ENCODE data around the gene HOXC11.

HOXC11 gene

GRCh38 chr12:53944209-53944608 lies 28.7 kb upstream of the HOXC11 start:
- no peak for DNase-seq

DNA sequence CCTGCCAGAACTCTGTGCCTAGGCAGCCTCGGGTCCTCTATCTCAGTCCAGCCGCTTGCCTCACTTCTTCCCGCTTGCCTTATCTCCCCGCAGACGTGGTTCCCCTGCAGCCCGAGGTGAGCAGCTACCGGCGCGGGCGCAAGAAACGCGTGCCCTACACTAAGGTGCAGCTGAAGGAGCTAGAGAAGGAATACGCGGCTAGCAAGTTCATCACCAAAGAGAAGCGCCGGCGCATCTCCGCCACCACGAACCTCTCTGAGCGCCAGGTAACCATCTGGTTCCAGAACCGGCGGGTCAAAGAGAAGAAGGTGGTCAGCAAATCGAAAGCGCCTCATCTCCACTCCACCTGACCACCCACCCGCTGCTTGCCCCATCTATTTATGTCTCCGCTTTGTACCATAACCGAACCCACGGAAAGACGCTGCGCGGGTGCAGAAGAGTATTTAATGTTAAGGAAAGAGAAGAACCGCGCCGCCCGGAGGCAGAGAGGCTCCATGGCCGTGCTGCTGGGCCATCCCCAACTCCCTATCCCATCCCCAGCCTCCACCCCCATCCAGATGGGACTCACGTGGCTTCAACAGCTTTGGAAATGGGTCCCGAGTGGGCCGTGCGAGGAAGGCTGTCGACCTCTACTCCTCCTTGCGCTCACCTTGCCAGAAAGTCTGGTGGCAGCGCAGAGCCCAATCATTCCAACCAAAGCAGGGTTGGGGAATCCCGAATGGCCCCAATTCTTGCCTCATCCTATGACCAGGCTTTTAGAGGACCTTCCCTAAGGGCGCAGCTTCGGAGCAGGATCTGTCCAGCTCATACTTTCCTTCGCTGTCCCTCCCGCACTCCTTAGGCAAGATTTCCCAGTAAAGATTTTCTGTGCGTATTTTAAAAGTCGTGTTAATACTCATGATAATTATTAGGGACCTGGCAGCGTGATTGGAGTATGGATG lies 27.7 kb upstream of the HOXC11 start:
- no peak for DNase-seq

DNA sequence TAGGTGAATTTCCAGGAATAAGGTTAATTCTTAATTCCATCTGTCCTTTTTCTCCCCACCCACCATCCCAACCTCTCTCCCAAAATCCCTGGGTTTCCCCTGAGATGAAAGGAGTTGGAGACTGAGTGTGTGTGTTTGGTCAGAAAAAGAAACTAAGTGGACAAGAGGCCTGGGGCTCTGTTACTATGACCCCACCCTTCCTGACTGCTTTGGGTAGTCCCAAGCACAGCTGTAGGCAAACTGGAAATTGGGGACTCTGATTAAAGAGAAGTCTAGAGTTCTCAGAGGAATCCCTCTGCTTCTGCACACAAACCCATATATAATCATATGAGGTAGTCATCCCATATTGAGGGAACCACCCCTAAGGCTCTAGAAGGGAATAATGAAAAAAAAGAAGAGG lies 25.2 kb upstream of the HOXC11 start:
- no peak for DNase-seq

GRCh38 chr12:53948650-53949593 lies 24.0 kb upstream of the HOXC11 start:
- no peak for DNase-seq

GRCh38 chr12:53949631-53950436 lies 23.1 kb upstream of the HOXC11 start:
- no peak for DNase-seq

DNA sequence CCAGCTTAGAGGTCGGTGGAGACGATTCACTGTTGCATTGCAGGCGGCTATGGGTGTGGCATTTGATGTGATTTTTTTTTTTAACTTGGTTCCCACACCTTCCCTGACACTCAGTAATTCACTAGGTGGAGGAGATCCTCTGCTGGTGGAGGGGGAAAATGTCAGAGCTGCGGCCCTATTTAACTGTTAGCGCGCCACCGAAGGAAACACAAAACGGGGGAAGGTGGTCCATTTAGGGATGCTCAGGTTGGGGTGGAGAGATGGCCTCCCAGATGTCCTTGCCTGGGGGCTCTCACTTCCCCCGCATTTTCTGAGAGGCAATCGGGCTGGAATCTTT lies 22.5 kb upstream of the HOXC11 start:
- no peak for DNase-seq

DNA sequence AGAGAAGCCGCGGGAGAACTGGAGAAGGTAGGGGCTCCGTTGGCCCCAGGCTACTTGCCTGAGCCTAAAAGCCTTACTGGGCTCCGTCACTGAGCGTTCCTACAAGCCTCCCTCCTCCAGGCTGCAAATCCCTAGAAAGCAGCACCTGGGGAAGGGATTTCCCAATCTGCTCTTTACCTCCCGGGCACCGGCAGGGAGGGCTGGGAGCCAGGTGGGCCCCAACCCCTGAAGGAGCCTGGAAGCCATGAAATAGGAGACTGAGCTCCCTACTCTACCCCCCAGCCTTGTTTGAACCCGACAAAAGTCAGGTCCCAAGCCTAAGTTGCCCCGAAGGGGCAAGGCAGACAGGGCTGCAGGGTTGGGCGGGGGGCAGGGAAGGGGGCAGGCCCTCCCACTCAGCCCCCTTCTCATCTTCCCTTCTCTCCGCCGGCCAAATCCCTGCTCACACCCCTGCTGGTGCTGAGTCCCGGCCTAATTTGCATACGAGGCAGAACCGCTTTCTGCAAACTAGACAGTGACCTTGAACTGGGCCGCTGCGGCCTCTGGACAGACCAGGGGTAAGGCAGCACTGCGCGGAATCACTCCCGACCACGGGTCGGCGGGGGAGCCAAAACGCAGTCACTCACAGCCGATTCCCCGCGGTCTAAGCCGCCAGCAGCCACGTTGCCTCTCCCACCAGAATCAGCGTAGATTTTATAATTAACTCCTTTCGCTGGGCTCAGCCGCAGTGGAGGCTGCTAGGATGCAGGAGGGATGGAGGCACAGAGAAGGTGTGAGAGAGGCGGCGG lies 21.9 kb upstream of the HOXC11 start:
- no peak for DNase-seq

GRCh38 chr12:53951577-53952334 lies 21.2 kb upstream of the HOXC11 start:
- DNase-seq, result no peak

- DNase-seq, result no peak
These were observed 20.6 kb upstream of the HOXC11 start for GRCh38 chr12:53952335-53952694.

DNA sequence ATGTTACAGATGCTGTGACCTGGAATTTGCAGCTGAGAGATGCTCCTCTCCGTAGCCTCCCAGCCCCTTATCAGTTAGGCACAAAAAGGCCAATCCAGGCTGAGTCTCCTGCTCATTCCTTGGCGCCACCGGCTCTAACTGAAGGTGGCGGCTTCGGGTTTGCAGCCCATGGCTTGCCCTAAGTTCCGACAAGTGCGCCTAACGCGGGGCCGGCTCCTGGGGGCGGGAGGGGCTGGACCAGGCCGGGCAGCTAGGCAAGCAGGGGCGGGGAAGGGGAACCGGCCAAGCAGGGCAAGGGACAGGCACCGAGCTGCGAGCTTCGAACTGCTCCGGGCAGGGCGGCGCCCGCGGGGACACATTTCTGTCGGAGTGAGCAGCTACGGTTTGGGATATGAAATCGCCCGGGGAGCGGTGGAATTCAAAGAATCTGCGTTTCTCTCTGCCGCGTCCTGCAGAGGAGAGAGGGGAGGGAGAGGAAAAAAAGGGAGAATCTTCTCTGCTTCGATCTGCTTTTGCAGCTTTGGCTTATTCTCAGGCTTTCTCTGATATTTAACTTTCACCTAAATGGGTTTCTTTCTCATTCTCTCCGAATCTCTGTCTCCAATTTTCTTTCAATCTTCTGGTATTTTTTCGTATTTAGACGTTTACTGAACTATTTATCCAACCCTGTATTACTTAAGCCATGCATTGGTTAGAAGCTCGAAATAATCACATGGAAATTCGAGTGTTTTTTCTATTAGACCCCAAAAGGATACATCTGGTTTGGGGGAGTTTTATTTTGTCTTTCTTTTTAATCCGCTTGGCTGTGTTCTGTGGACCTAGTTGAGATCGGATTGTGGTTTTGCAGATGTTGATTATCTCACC lies 19.8 kb upstream of the HOXC11 start:
- DNase-seq, result no peak

GRCh38 chr12:53953831-53954693 lies 18.9 kb upstream of the HOXC11 start:
- DNase-seq, result no peak

DNA sequence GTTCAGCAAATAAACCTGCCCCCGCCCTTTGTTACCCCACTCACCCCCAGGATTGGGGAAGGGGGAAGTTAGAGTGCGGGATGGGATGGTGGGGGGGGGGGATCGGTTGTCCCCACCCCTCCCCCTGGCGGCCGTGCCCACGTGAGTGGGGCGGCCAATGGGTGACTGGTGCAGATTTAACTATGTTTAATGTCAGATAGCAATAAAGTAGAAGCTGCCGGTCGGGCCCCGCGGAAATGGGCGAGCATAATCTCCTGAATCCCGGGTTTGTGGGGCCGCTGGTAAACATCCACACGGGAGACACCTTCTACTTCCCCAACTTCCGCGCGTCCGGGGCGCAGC lies 18.3 kb upstream of the HOXC11 start, which contains the start of gene HOXC12:
TSS of gene HOXC12 (plus strand) at position 210 of the 342 bp plus-strand sequence. CDS start at position 237, 27 bp downstream.
- DNase-seq, result no peak

DNA sequence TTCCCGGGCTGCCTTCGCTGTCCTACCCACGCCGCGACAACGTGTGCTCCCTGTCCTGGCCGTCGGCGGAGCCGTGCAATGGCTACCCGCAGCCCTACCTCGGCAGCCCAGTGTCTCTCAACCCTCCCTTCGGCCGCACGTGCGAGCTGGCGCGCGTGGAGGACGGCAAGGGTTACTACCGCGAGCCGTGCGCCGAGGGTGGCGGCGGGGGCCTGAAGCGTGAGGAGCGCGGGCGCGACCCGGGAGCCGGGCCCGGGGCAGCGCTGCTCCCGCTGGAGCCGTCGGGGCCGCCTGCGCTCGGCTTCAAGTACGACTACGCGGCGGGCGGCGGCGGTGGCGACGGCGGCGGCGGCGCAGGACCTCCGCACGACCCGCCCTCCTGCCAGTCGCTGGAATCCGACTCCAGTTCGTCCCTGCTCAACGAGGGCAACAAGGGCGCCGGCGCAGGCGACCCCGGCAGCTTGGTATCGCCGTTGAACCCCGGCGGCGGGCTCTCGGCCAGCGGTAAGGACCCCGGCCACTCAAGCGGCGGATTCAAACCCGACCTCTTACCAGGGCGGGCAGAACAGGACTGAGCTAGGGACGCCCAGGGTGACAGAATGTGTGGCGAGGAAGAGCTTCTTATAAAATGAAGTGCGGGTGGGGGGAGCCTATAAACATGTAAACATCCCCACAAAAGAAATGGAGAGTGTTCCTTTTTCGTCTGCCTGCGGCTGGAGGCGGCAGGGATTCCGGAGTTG lies 17.7 kb upstream of the HOXC11 start:
- no peak for DNase-seq

DNA sequence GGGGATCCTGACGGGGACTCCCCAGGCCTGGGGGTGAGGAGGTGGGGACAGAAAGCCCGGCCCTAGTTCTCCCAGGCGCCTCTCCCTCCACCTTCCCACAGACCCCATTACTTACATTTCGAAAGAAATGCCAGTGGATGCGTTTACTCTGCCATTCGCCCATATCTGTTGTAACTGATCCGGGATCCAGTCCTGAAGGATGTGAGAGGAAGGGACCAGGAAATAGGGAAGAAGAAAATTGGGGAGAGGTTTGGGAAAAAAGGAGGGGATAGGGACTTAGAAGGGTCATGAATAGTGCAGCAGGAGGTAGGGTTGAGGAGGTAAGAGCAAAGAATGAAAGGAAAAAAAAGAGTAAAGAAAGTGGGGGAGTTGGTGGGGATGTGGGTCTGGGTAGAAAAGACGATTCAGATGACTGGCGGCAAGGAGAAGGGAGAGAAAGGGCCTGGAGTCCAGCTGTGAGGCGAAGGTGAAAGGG lies 17.1 kb upstream of the HOXC11 start:
- no peak for DNase-seq

DNA sequence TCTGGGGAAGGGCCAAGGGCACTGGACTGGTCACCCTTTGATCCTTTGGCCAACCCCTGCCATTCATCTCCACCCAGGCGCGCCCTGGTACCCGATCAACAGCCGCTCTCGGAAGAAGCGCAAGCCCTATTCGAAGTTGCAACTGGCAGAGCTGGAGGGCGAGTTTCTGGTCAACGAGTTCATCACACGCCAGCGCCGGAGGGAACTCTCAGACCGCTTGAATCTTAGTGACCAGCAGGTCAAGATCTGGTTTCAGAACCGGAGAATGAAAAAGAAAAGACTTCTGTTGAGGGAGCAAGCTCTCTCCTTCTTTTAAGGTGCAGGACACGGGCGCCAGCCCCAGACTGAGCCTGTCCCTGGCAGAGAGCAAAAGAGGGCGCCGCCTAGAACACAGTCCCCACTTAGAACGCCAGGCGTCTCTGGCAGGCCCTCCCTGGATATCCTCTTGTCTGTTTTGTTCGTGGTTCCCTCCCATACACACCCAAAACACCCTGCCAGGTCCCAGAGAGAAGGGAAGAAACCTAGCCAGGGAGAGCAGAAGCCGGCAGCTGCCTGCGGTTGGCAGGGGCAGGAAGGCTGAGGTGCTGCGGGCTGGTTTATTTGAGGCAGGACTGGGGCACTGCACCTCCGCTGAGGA lies 16.6 kb upstream of the HOXC11 start:
- no peak for DNase-seq

DNA sequence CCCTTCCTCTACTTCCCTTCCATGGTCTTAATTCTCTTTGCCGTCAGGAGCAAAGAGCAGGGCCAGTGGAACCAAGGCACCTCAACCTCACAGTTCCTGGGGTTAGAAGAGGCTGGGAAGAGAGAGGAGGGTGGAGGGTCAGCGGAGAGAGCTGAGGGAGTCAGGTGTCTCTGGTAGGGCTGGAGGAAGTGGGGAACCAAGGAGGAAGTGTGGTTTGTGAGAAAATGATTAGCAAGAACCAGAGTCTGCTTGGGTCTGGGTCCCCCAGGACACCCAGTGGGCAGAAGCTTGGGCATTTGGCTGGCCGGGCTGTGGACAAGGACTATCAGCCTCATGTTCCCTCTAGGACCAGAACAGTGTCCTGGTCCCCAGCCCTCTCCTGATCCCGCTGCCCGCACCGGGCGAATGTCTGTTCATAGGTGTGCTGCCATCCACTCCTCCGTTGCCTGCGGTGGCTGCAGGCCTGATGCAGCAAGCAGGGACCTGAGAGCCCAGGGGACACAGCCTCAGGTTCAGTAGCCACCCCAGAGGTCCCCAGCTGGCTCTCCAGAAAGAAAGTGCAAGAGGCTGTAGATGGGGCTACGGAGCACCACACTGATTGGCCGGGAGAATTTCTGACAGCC lies 15.9 kb upstream of the HOXC11 start:
- no peak for DNase-seq

- no peak for DNase-seq
These were observed 14.8 kb upstream of the HOXC11 start for GRCh38 chr12:53958128-53958527.

DNA sequence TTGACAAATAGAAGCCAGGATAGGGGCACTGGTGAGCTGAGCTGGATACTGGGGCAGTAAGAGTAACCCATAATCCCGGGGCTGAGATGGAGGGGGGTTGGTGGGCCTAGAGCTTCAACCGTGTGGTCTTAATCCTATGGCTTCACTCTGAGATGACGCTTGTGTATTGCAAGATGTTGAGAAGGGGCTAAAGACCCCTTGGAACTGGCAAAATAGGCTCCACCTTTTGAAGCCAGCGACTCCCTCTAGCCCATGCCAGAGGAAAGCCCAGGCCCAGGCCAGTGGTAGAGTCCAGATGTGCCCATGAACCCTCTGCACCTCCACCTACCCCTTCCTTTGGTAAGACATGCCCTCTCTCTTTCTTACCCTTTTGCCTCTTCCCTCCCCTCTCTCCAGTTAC lies 13.6 kb upstream of the HOXC11 start:
- no peak for DNase-seq
